PFSK-1 (cell line): ENCODE measurements around the gene ELMO1.

Experiments used
- FOXP2 ChIP-seq: optimal IDR thresholded peaks from 2 replicates; pipeline ENCODE3; 2011; ENCODE audit warnings: borderline replicate concordance, control low read depth, inconsistent platforms; ENCODE audit not compliant: insufficient read depth; ENCODE audit errors: extremely low read length, extremely low read depth
- POLR2AphosphoS5 ChIP-seq: IDR thresholded peaks from 2 replicates; pipeline ENCODE4 v1.6.1; 2012; ENCODE audit warnings: low read depth, mild to moderate bottlenecking, control low read depth, low read length, moderate library complexity
- SIN3A ChIP-seq: IDR thresholded peaks from 2 replicates; pipeline ENCODE4 v1.6.1; 2012; ENCODE audit warnings: mild to moderate bottlenecking, low read length, moderate library complexity, borderline replicate concordance; ENCODE audit not compliant: insufficient read depth
- TAF1 ChIP-seq: IDR thresholded peaks from 2 replicates; pipeline ENCODE4 v1.6.1; 2012; ENCODE audit warnings: low read length, control low read depth, borderline replicate concordance; ENCODE audit not compliant: insufficient read depth
- TF ChIP-seq, protein P1 (sequence below), 2 experiments: IDR thresholded peaks; 2 replicates each; pipeline versions ENCODE4 v1.6.1 to v1.8.0; 2011 to 2012; ENCODE audit warnings: low read depth in 2 of 2, low read length in 2 of 2, control low read depth in 1 of 2, inconsistent platforms in 1 of 2, mild to moderate bottlenecking in 1 of 2, moderate library complexity in 1 of 2; ENCODE audit not compliant: insufficient read depth in 1 of 2

The ELMO1 gene

DNA sequence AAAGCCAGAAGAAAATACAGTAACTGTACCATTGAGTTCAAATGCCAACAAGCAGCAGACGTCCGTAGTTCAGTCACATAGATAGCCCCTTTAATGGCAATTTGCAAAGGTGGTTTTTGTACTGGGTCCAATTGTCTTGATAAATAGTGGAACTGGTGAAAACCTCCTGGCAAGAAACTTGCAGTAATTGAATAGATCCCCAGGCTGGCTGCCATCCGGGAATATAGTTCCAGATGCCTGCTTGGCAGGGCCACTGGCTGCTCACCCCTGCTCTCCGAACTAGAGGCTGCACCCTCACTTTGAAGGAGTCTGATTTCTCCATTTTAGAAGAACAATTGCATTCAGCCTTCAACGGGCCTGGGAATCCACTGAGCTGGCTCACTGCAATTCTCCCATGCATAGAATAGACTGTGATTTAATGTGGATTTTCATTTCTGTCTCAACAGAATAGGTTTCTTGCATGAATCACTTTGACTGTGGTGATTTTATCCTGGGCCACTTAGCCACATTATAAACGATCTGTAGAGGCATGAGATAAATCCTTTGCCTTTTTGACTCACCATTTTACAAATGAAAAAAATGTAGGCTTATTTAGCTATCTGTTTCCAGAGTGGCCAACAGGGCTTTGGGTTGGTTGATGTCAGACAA lies 35.9 kb upstream of the ELMO1 start:
- TF ChIP-seq, protein P1, sequence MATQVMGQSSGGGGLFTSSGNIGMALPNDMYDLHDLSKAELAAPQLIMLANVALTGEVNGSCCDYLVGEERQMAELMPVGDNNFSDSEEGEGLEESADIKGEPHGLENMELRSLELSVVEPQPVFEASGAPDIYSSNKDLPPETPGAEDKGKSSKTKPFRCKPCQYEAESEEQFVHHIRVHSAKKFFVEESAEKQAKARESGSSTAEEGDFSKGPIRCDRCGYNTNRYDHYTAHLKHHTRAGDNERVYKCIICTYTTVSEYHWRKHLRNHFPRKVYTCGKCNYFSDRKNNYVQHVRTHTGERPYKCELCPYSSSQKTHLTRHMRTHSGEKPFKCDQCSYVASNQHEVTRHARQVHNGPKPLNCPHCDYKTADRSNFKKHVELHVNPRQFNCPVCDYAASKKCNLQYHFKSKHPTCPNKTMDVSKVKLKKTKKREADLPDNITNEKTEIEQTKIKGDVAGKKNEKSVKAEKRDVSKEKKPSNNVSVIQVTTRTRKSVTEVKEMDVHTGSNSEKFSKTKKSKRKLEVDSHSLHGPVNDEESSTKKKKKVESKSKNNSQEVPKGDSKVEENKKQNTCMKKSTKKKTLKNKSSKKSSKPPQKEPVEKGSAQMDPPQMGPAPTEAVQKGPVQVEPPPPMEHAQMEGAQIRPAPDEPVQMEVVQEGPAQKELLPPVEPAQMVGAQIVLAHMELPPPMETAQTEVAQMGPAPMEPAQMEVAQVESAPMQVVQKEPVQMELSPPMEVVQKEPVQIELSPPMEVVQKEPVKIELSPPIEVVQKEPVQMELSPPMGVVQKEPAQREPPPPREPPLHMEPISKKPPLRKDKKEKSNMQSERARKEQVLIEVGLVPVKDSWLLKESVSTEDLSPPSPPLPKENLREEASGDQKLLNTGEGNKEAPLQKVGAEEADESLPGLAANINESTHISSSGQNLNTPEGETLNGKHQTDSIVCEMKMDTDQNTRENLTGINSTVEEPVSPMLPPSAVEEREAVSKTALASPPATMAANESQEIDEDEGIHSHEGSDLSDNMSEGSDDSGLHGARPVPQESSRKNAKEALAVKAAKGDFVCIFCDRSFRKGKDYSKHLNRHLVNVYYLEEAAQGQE (IDR thresholded peaks at IDR 0.05; ENCODE audit: insufficient read depth in 1 of 2, low read depth in 2 of 2, low read length in 2 of 2): no peak
- TF ChIP-seq FOXP2 (no peak), TAF1 (no peak), SIN3A (no peak), POLR2AphosphoS5 (no peak)

DNA sequence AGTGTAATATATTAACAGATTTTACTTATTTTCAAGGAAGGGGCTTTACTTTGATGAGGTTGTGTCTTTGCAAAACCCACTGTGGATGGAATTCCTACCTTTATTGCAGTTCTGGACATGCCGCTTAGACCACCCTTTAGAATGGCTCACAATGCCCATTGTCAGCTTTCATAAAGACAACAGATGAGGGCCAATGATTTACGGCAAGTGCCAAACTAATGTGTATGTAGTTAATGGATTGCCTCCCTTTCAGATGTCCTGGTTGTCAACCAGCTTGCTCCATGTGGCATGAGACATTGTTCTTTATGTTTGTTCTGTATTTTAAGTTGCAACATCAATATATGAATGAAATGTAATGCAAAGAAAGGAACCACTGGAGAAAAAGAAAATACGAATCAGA lies 35.0 kb upstream of the ELMO1 start:
- TF ChIP-seq TAF1: no peak

DNA sequence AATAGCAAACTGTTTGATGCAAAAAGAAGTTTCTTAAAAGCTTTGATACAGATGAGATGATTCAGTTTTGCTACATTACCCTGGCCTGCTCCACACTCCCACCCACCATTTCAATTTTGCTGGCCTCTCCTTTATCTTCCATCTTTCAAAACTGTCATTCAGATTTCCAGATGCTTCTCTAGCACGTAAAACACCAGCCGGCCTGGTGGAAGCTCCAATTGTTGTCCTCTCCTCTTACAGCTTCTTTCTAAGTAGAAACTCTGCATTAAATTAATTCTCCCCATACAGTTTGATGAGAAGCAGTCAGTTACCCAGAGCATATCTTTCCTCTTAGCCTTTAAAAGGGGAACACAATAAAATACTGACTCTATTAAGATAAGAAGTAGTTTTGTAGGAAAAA lies 34.3 kb upstream of the ELMO1 start:
- TF ChIP-seq FOXP2 (no peak), POLR2AphosphoS5 (no peak), SIN3A (no peak), TAF1 (no peak)
- TF ChIP-seq, protein P1 (IDR thresholded peaks at IDR 0.05; ENCODE audit: insufficient read depth in 1 of 2, low read depth in 2 of 2, low read length in 2 of 2): no peak

DNA sequence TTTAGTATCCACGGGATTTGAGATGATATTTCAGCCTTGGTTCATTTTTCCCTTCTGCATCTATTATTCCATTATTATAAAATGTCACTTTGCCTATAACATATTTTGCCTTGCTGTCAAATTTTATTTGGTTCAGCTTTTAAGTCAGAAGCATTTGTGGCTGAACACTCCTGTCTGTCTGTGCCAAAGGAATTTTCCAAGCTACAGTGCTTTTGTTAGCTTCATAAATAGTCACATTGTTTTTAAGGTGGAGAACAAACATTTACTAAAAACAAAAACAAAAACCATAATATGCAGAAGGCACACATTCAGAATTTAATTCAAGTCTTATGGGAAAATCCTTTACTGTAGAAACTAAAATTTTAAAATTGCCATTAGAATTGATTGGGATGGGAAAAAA lies 33.8 kb upstream of the ELMO1 start:
- TF ChIP-seq POLR2AphosphoS5 (no peak), TAF1 (no peak), SIN3A (no peak), FOXP2 (no peak)
- TF ChIP-seq, protein P1 (IDR thresholded peaks at IDR 0.05; ENCODE audit: insufficient read depth in 1 of 2, low read depth in 2 of 2, low read length in 2 of 2): no peak

DNA sequence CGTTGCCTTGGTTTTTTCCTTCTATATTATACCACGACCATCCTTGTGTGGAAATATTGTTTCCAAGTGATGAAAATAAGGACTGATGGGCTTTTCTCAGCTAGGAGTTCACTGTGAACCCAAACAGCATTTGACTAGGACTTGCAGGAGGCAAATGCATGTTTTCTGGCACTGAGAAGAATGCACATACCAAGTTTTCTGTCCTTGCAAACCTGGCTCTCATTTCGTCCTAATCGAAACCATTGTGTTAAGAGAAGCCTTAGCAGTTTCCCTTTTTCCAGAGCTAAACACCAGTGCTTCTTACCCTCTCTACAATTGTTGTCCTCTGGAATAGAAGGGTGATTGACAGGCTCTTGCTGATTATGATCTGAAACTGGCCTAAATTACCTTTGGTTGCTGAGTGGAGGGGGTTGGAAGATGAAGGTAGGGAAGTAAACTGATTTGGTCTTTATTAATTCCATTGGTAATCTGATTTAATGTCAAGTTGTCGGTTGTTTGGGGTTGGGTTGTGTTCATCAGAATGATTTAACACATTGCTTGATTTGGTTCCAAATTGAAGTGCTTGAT lies 33.1 kb upstream of the ELMO1 start:
- TF ChIP-seq, protein P1 (IDR thresholded peaks at IDR 0.05; ENCODE audit: insufficient read depth in 1 of 2, low read depth in 2 of 2, low read length in 2 of 2): no peak
- TF ChIP-seq POLR2AphosphoS5 (no peak), TAF1 (no peak), SIN3A (no peak), FOXP2 (no peak)
